Endodermal cell (in vitro differentiated cells): Measurements from ENCODE around the gene SF3A2. TPM values are rescaled to one million over a fixed set of nuclear protein-coding genes. Genes with fewer than 3 reads are reported as not detected.

Experiments used
- DNase-seq: peaks from one replicate; pipeline ENCODE4 v3.0.0-alpha.2; 2017
- H3K27ac ChIP-seq: 2 replicates; pipeline ENCODE4 v1.5.1; 2013; ENCODE audit warnings: mild to moderate bottlenecking, low read depth, low read length, moderate library complexity
- H3K27me3 ChIP-seq: 2 replicates; pipeline ENCODE4 v1.6.1; 2013; ENCODE audit warnings: mild to moderate bottlenecking, low read length, moderate library complexity; ENCODE audit not compliant: insufficient read depth, control insufficient read depth, poor library complexity, severe bottlenecking
- H3K36me3 ChIP-seq: 2 replicates; pipeline ENCODE4 v1.7.0; 2013; ENCODE audit warnings: mild to moderate bottlenecking, low read length, moderate library complexity; ENCODE audit not compliant: control insufficient read depth, insufficient read depth
- H3K4me1 ChIP-seq: one replicate; pipeline ENCODE4 v1.7.0; 2013; ENCODE audit warnings: low read length; ENCODE audit not compliant: control insufficient read depth, insufficient read depth
- H3K4me3 ChIP-seq: 2 replicates; pipeline ENCODE4 v1.5.1; 2013; ENCODE audit warnings: mild to moderate bottlenecking, low read length, moderate library complexity
- H3K9ac ChIP-seq: 2 replicates; pipeline ENCODE4 v1.6.1; 2013; ENCODE audit warnings: mild to moderate bottlenecking, low read length, moderate library complexity; ENCODE audit not compliant: poor library complexity, severe bottlenecking; ENCODE audit errors: extremely low read depth
- H3K9me3 ChIP-seq: 2 replicates; pipeline ENCODE4 v1.6.1; 2013; ENCODE audit warnings: mild to moderate bottlenecking, low read length, moderate library complexity; ENCODE audit not compliant: control insufficient read depth
- H3K27ac Mint-ChIP-seq: 2 replicates; pipeline ENCODE4 v1.8.0; 2020; ENCODE audit warnings: mixed read lengths
- H3K27me3 Mint-ChIP-seq: 2 replicates; pipeline ENCODE4 v1.8.0; 2021; ENCODE audit warnings: mild to moderate bottlenecking, mixed read lengths; ENCODE audit not compliant: insufficient read depth
- H3K36me3 Mint-ChIP-seq: 2 replicates; pipeline ENCODE4 v1.8.0; 2020; ENCODE audit warnings: low read depth, mixed read lengths
- H3K4me1 Mint-ChIP-seq: 2 replicates; pipeline ENCODE4 v1.8.0; 2020; ENCODE audit warnings: mixed read lengths
- H3K4me3 Mint-ChIP-seq: 2 replicates; pipeline ENCODE4 v1.8.0; 2020; ENCODE audit warnings: mild to moderate bottlenecking, moderate library complexity, mixed read lengths
- H3K9me3 Mint-ChIP-seq: 2 replicates; pipeline ENCODE4 v1.8.0; 2020; ENCODE audit warnings: mild to moderate bottlenecking, mixed read lengths
- whole genome bisulfite sequencing, 2 experiments: methylation state at CpG; one replicate each; pipeline versions ENCODE4 v1.1.5 to v1.1.7; 2013; ENCODE audit warnings: missing lambda C conversion rate in 2 of 2, mixed read lengths in 1 of 2; ENCODE audit not compliant: insufficient coverage in 1 of 2, insufficient read length in 1 of 2; 5-methylcytosine and 5-hydroxymethylcytosine counted together
- total RNA-seq, 2 donors: library from RNA; stranded (reverse); fragmentation: NEBNext Ultra II Directional in 1 of 2; extraction: Animal tissue kit (Norgen Biotek cat#: 25700) in 1 of 2; gene quantifications; 2 replicates in 1 of 2; 3 replicates in 1 of 2; pipeline ENCODE4 v1.2.1, GENCODE V29; 2021
- TF ChIP-seq, protein P1 (sequence below): fragments of 200-600 bp; sonication (generic); conservative IDR thresholded peaks from 2 replicates; pipeline ENCODE4 v1.5.0; 2021; ENCODE audit warnings: antibody characterized with exemption, mild to moderate bottlenecking

SF3A2 gene
- total RNA-seq, 2 donors from 2014 or later, result 126 to 132 TPM

DNA sequence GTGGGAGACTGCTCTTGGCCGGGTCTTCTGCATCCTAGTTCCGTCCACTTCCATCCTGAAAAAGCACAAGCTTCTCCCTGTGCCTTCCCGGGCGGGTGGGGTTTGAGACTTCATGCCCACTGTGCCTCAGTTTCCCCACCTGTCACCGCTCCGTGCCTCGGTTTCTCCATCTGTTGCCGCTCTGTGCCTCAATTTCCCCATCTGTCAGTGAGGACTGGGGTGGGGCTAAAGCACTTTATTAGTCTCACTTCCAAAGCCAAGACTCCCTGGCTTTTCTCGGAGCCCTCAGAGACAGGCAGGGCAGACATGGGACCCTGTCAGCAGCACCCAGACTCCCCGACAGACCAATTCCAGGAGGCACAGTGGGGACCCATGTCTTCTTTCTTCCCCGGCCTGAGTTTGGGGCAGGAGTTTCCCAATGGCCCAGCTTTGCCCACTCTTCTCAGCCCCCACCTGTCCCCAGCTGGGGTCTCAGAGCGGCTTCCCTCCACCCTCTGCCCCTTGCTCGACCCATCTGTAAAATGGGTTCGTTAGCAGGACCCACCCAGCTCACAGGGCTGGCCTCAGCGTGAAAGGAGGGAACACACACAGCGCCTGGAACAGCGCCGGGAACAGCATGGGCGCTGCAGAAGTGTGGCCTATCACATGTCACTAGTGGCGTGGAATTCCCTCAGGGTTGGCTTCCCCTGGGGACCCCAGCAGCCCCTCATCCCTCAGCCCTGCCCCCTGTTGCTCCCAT is 49.9 kb downstream of the SF3A2 start:
- WGBS, 2 experiments, result 89 to 91% methylated on average over 13 to 20 of the region's 20 CpGs
- no peak for DNase-seq
- Histone ChIP-seq H3K27ac (no peak overlapping the region), H3K9ac (no peak overlapping the region), H3K4me3 (no peak overlapping the region), H3K9me3 (no peaks in the 10 kb centered on the region), H3K4me1 (no peaks in the 10 kb centered on the region), H3K36me3 (no peaks in the 10 kb centered on the region), H3K27me3 (peaks cover 83% of the 10 kb centered on the region)
- Mint-ChIP-seq H3K4me1 (no peaks in the 10 kb centered on the region), H3K36me3 (peaks cover 3% of the 10 kb centered on the region), H3K9me3 (no peaks in the 10 kb centered on the region), H3K27me3 (peaks cover 86% of the 10 kb centered on the region), H3K27ac (no peak overlapping the region), H3K4me3 (no peak overlapping the region)
- TF ChIP-seq, protein P1, sequence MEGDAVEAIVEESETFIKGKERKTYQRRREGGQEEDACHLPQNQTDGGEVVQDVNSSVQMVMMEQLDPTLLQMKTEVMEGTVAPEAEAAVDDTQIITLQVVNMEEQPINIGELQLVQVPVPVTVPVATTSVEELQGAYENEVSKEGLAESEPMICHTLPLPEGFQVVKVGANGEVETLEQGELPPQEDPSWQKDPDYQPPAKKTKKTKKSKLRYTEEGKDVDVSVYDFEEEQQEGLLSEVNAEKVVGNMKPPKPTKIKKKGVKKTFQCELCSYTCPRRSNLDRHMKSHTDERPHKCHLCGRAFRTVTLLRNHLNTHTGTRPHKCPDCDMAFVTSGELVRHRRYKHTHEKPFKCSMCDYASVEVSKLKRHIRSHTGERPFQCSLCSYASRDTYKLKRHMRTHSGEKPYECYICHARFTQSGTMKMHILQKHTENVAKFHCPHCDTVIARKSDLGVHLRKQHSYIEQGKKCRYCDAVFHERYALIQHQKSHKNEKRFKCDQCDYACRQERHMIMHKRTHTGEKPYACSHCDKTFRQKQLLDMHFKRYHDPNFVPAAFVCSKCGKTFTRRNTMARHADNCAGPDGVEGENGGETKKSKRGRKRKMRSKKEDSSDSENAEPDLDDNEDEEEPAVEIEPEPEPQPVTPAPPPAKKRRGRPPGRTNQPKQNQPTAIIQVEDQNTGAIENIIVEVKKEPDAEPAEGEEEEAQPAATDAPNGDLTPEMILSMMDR, result no peak

- H3K9me3 Mint-ChIP-seq, result no peaks in the 10 kb centered on the region
- WGBS, 2 experiments, result 83 to 87% methylated on average over 11 to 13 of the region's 13 CpGs
- DNase-seq, result no peak
- H3K27me3 Mint-ChIP-seq, result peaks cover 86% of the 10 kb centered on the region
- Histone ChIP-seq H3K4me1 (no peaks in the 10 kb centered on the region), H3K27ac (no peak overlapping the region), H3K36me3 (no peaks in the 10 kb centered on the region), H3K9ac (no peak overlapping the region), H3K9me3 (no peaks in the 10 kb centered on the region), H3K27me3 (peaks cover 83% of the 10 kb centered on the region), H3K4me3 (no peak overlapping the region)
- H3K4me3 Mint-ChIP-seq, result no peak overlapping the region
- TF ChIP-seq, protein P1, result no peak
- no peak overlapping the region for H3K27ac Mint-ChIP-seq
- H3K4me1 Mint-ChIP-seq, result no peaks in the 10 kb centered on the region
- peaks cover 3% of the 10 kb centered on the region for H3K36me3 Mint-ChIP-seq
Measured at GRCh38 chr19:2287585-2288337, 51.1 kb downstream of the SF3A2 start.

- H3K27me3 Mint-ChIP-seq, result peaks cover 87% of the 10 kb centered on the region
- 89 to 90% methylated on average over 13 to 17 of the region's 17 CpGs for WGBS, 2 experiments
- Histone ChIP-seq H3K4me1 (no peaks in the 10 kb centered on the region), H3K27ac (no peak overlapping the region), H3K9me3 (no peaks in the 10 kb centered on the region), H3K27me3 (peaks cover 83% of the 10 kb centered on the region), H3K9ac (no peak overlapping the region), H3K4me3 (no peak overlapping the region), H3K36me3 (no peaks in the 10 kb centered on the region)
- no peak overlapping the region for H3K4me3 Mint-ChIP-seq
- no peak overlapping the region for H3K27ac Mint-ChIP-seq
- TF ChIP-seq, protein P1, result no peak
- DNase-seq, result no peak
- peaks cover 3% of the 10 kb centered on the region for H3K36me3 Mint-ChIP-seq
- H3K4me1 Mint-ChIP-seq, result no peaks in the 10 kb centered on the region
- no peaks in the 10 kb centered on the region for H3K9me3 Mint-ChIP-seq
Measured at GRCh38 chr19:2288338-2288817, 51.8 kb downstream of the SF3A2 start.
